ENCODE results near the gene NRAS. TPM values are rescaled to one million over a fixed set of nuclear protein-coding genes. Genes with fewer than 3 reads are reported as not detected.

Gene NRAS
- total RNA-seq, 1 experiment from 2014 or later = 53.5 TPM

DNA sequence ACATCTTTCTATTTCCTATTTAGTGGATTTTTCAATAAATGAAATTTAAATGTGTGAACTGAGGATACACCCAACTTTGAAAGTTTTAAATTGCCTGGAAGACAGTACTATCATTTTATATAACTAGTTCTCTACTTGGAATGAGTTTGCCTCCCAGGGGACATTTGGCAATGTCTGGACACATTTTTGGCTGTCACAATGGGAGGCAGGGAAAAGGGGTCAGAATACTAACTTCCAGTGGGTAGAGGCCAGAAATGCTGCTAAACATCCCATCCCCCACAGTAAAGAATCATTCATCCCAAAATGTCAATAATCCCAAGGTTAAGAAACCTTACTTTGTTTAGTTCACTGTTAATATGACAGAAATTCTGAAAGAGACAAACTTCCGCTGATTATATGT is 13.2 kb upstream of the NRAS start:
- TF ChIP-seq FOXP1 (CRISPR knock-in tag; IDR thresholded peaks at IDR 0.05; ENCODE audit: borderline replicate concordance) (no peak), PRRX2 (CRISPR knock-in tag; IDR thresholded peaks at IDR 0.05) (no peak), MXD4 (CRISPR knock-in tag; IDR thresholded peaks at IDR 0.05; ENCODE audit: borderline replicate concordance) (no peak), IRF2 (CRISPR knock-in tag; IDR thresholded peaks at IDR 0.05; ENCODE audit: borderline replicate concordance, low read depth) (no peak), ZNF396 (CRISPR knock-in tag; IDR thresholded peaks at IDR 0.05; ENCODE audit: borderline replicate concordance) (no peak), NR3C1 (CRISPR knock-in tag; conservative IDR thresholded peaks at IDR 0.05; ENCODE audit: low read depth) (no peak), TEAD4 (CRISPR knock-in tag; IDR thresholded peaks at IDR 0.05) (no peak)
- TF ChIP-seq, protein P1, sequence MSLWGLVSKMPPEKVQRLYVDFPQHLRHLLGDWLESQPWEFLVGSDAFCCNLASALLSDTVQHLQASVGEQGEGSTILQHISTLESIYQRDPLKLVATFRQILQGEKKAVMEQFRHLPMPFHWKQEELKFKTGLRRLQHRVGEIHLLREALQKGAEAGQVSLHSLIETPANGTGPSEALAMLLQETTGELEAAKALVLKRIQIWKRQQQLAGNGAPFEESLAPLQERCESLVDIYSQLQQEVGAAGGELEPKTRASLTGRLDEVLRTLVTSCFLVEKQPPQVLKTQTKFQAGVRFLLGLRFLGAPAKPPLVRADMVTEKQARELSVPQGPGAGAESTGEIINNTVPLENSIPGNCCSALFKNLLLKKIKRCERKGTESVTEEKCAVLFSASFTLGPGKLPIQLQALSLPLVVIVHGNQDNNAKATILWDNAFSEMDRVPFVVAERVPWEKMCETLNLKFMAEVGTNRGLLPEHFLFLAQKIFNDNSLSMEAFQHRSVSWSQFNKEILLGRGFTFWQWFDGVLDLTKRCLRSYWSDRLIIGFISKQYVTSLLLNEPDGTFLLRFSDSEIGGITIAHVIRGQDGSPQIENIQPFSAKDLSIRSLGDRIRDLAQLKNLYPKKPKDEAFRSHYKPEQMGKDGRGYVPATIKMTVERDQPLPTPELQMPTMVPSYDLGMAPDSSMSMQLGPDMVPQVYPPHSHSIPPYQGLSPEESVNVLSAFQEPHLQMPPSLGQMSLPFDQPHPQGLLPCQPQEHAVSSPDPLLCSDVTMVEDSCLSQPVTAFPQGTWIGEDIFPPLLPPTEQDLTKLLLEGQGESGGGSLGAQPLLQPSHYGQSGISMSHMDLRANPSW (CRISPR knock-in tag; conservative IDR thresholded peaks at IDR 0.05; ENCODE audit: low read depth) = no peak
- TF ChIP-seq, protein P2, sequence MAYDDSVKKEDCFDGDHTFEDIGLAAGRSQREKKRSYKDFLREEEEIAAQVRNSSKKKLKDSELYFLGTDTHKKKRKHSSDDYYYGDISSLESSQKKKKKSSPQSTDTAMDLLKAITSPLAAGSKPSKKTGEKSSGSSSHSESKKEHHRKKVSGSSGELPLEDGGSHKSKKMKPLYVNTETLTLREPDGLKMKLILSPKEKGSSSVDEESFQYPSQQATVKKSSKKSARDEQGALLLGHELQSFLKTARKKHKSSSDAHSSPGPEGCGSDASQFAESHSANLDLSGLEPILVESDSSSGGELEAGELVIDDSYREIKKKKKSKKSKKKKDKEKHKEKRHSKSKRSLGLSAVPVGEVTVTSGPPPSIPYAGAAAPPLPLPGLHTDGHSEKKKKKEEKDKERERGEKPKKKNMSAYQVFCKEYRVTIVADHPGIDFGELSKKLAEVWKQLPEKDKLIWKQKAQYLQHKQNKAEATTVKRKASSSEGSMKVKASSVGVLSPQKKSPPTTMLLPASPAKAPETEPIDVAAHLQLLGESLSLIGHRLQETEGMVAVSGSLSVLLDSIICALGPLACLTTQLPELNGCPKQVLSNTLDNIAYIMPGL (CRISPR knock-in tag; IDR thresholded peaks at IDR 0.05) = no peak
- TF ChIP-seq, protein P3, sequence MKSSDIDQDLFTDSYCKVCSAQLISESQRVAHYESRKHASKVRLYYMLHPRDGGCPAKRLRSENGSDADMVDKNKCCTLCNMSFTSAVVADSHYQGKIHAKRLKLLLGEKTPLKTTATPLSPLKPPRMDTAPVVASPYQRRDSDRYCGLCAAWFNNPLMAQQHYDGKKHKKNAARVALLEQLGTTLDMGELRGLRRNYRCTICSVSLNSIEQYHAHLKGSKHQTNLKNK (CRISPR knock-in tag; IDR thresholded peaks at IDR 0.05) = no peak
- TF ChIP-seq, protein P4, sequence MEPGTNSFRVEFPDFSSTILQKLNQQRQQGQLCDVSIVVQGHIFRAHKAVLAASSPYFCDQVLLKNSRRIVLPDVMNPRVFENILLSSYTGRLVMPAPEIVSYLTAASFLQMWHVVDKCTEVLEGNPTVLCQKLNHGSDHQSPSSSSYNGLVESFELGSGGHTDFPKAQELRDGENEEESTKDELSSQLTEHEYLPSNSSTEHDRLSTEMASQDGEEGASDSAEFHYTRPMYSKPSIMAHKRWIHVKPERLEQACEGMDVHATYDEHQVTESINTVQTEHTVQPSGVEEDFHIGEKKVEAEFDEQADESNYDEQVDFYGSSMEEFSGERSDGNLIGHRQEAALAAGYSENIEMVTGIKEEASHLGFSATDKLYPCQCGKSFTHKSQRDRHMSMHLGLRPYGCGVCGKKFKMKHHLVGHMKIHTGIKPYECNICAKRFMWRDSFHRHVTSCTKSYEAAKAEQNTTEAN (CRISPR knock-in tag; IDR thresholded peaks at IDR 0.05) = no peak
- Mint-ChIP-seq H3K9me3 (no peaks in the 10 kb centered on the region), H3K27ac (no peak overlapping the region), H3K27me3 (ENCODE audit: low read depth) (no peaks in the 10 kb centered on the region), H3K36me3 (peaks cover 94% of the 10 kb centered on the region), H3K4me3 (no peak overlapping the region), H3K4me1 (no peaks in the 10 kb centered on the region)
- no peak for ATAC-seq
- POLR2A ChIA-PET = no interaction called here
- CTCF ChIA-PET = no interaction called here
- DNase-seq (ENCODE audit: low spot score) = no peak

DNA sequence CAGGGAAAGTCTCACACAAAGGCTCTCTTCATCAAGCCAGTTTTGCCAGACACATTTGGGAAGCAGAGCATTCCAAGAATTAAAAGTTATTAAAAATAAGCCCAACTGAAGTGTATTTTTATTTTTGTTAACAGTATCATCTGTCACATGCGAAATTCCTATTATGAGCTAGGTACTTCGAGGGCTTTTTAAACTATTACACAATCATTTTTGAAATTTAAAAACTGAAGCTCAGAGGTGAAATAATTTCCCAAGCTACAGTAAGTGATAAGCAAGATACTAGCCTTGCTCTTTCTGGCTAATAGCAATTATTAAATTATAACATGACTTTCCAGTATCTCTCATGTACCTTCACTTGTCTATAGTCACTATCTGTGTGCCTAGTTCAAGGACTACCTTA is 12.0 kb upstream of the NRAS start:
- Mint-ChIP-seq H3K36me3 (peaks cover 94% of the 10 kb centered on the region), H3K27ac (no peak overlapping the region), H3K4me3 (no peak overlapping the region), H3K27me3 (ENCODE audit: low read depth) (no peaks in the 10 kb centered on the region), H3K4me1 (no peaks in the 10 kb centered on the region), H3K9me3 (no peaks in the 10 kb centered on the region)
- no peak for ATAC-seq
- ChIA-PET CTCF (interaction anchor here (0.7 kb wide), 1 partner anchor 12 kb away, joined by 3 read pairs; the partner anchor contains the start of gene NRAS), POLR2A (no interaction called here)
- DNase-seq (ENCODE audit: low spot score) = no peak
- no peak for TF ChIP-seq NR1H2 (CRISPR knock-in tag; IDR thresholded peaks at IDR 0.05)
- TF ChIP-seq ZNF219 (CRISPR knock-in tag; IDR thresholded peaks at IDR 0.05; ENCODE audit: borderline replicate concordance) = no peak
- TF ChIP-seq, protein P5, sequence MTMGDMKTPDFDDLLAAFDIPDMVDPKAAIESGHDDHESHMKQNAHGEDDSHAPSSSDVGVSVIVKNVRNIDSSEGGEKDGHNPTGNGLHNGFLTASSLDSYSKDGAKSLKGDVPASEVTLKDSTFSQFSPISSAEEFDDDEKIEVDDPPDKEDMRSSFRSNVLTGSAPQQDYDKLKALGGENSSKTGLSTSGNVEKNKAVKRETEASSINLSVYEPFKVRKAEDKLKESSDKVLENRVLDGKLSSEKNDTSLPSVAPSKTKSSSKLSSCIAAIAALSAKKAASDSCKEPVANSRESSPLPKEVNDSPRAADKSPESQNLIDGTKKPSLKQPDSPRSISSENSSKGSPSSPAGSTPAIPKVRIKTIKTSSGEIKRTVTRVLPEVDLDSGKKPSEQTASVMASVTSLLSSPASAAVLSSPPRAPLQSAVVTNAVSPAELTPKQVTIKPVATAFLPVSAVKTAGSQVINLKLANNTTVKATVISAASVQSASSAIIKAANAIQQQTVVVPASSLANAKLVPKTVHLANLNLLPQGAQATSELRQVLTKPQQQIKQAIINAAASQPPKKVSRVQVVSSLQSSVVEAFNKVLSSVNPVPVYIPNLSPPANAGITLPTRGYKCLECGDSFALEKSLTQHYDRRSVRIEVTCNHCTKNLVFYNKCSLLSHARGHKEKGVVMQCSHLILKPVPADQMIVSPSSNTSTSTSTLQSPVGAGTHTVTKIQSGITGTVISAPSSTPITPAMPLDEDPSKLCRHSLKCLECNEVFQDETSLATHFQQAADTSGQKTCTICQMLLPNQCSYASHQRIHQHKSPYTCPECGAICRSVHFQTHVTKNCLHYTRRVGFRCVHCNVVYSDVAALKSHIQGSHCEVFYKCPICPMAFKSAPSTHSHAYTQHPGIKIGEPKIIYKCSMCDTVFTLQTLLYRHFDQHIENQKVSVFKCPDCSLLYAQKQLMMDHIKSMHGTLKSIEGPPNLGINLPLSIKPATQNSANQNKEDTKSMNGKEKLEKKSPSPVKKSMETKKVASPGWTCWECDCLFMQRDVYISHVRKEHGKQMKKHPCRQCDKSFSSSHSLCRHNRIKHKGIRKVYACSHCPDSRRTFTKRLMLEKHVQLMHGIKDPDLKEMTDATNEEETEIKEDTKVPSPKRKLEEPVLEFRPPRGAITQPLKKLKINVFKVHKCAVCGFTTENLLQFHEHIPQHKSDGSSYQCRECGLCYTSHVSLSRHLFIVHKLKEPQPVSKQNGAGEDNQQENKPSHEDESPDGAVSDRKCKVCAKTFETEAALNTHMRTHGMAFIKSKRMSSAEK (CRISPR knock-in tag; IDR thresholded peaks at IDR 0.05; ENCODE audit: borderline replicate concordance) = no peak
- no peak for TF ChIP-seq ZNF416 (CRISPR knock-in tag; IDR thresholded peaks at IDR 0.05)
- TF ChIP-seq, protein P6, sequence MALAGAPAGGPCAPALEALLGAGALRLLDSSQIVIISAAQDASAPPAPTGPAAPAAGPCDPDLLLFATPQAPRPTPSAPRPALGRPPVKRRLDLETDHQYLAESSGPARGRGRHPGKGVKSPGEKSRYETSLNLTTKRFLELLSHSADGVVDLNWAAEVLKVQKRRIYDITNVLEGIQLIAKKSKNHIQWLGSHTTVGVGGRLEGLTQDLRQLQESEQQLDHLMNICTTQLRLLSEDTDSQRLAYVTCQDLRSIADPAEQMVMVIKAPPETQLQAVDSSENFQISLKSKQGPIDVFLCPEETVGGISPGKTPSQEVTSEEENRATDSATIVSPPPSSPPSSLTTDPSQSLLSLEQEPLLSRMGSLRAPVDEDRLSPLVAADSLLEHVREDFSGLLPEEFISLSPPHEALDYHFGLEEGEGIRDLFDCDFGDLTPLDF (CRISPR knock-in tag; IDR thresholded peaks at IDR 0.05) = no peak
- no peak for TF ChIP-seq ZNF263 (CRISPR knock-in tag; IDR thresholded peaks at IDR 0.05; ENCODE audit: low read depth)
- TF ChIP-seq, protein P7, sequence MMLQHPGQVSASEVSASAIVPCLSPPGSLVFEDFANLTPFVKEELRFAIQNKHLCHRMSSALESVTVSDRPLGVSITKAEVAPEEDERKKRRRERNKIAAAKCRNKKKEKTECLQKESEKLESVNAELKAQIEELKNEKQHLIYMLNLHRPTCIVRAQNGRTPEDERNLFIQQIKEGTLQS (CRISPR knock-in tag; conservative IDR thresholded peaks at IDR 0.05) = no peak
- no peak for TF ChIP-seq HMGA2 (CRISPR knock-in tag; IDR thresholded peaks at IDR 0.05)
- TF ChIP-seq KAT7 (CRISPR knock-in tag; IDR thresholded peaks at IDR 0.05; ENCODE audit: borderline replicate concordance) = no peak
- no peak for TF ChIP-seq MXD4 (CRISPR knock-in tag; IDR thresholded peaks at IDR 0.05; ENCODE audit: borderline replicate concordance)
- TF ChIP-seq RELA (CRISPR knock-in tag; IDR thresholded peaks at IDR 0.05; ENCODE audit: borderline replicate concordance) = no peak
- TF ChIP-seq, protein P8, sequence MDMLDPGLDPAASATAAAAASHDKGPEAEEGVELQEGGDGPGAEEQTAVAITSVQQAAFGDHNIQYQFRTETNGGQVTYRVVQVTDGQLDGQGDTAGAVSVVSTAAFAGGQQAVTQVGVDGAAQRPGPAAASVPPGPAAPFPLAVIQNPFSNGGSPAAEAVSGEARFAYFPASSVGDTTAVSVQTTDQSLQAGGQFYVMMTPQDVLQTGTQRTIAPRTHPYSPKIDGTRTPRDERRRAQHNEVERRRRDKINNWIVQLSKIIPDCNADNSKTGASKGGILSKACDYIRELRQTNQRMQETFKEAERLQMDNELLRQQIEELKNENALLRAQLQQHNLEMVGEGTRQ (CRISPR knock-in tag; IDR thresholded peaks at IDR 0.05) = no peak
